Hepatocyte (in vitro differentiated cells): Measurements from ENCODE around the gene DOC2B.
"Not testable (repeated sequence)": the region's sequence is repeated elsewhere in the genome, so short reads cannot be mapped to it uniquely, and the experiment has no call there.

Source experiments
- EZH2 ChIP-seq: fragments of 200-600 bp; sonication (generic); IDR thresholded peaks from 2 replicates; pipeline ENCODE4 v1.6.1; 2016; ENCODE audit warnings: antibody characterized with exemption, mild to moderate bottlenecking, borderline replicate concordance
- TF ChIP-seq, protein P1 (sequence below): fragments of 200-600 bp; sonication (generic); IDR thresholded peaks from 2 replicates; pipeline ENCODE4 v1.5.1; 2016; ENCODE audit warnings: antibody characterized with exemption, mild to moderate bottlenecking; ENCODE audit not compliant: poor library complexity

- TF ChIP-seq EZH2: not testable (repeated sequence)
- TF ChIP-seq, protein P1, sequence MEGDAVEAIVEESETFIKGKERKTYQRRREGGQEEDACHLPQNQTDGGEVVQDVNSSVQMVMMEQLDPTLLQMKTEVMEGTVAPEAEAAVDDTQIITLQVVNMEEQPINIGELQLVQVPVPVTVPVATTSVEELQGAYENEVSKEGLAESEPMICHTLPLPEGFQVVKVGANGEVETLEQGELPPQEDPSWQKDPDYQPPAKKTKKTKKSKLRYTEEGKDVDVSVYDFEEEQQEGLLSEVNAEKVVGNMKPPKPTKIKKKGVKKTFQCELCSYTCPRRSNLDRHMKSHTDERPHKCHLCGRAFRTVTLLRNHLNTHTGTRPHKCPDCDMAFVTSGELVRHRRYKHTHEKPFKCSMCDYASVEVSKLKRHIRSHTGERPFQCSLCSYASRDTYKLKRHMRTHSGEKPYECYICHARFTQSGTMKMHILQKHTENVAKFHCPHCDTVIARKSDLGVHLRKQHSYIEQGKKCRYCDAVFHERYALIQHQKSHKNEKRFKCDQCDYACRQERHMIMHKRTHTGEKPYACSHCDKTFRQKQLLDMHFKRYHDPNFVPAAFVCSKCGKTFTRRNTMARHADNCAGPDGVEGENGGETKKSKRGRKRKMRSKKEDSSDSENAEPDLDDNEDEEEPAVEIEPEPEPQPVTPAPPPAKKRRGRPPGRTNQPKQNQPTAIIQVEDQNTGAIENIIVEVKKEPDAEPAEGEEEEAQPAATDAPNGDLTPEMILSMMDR: not testable (repeated sequence)
Measured at GRCh38 chr17:224576-224975, 43.1 kb upstream of the DOC2B start.
